ENCODE results near the gene ELMO1. TPM values are rescaled to one million over a fixed set of nuclear protein-coding genes. Genes with fewer than 3 reads are reported as not detected.

ELMO1 gene
- total and polyA plus RNA-seq, 2 experiments from 2014 or later, result 6.5 to 24.9 TPM

DNA sequence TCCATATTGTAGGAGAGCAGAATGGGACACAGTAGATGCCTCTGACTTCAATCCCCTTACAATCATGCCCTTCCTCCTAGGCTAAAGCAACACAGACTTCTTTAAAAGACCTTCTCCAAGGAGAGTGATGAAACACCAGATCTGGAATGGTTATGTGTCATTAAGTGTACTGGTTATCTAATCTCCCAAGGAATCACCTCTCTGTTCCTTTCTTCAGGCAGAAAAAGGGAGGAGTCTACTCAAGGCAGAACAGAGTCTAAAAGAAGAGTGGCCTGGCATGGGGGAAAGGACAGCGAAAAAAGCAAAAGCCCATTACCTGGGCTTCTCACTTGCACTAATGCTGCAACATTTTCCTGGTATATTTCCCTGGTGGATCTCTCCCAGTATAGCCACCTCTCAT is 2.9 kb downstream of the ELMO1 start:
- Mint-ChIP-seq H3K27ac (no peak overlapping the region), H3K4me3 (no peak overlapping the region)

More for the DNA sequence above, 2.9 kb downstream of the ELMO1 start:
- no peak overlapping the region for H3K27ac ChIP-seq (ENCODE audit: low read depth)
- H3K36me3 Mint-ChIP-seq (ENCODE audit: low read depth), result no peaks in the 10 kb centered on the region; the same call in 2 of the 3 replicates
- H2AFZ ChIP-seq, result no peak overlapping the region
- ATAC-seq (no peak), DNase-seq (ENCODE audit: low spot score) (no peak)
- no peak overlapping the region for H3K4me3 ChIP-seq
- H3K4me1 Mint-ChIP-seq, result peaks cover 41% of the 10 kb centered on the region
- 0 out of 2 replicates have a peak, but pooled peaks cover 7% of the 10 kb centered on the region for H3K79me2 ChIP-seq (replicated peaks; ENCODE audit: insufficient read depth)
- peaks cover 2% of the 10 kb centered on the region; the same call in 1 of the 2 replicates for H3F3A ChIP-seq (replicated peaks; ENCODE audit: low read depth)
- H3K4me2 ChIP-seq, result no peak overlapping the region
- H3K9me3 Mint-ChIP-seq, result no peaks in the 10 kb centered on the region
- TF ChIP-seq CREB1 (CRISPR knock-in tag; IDR thresholded peaks at IDR 0.05; ENCODE audit: low read depth) (no peak), ZNF114 (CRISPR knock-in tag; IDR thresholded peaks at IDR 0.05) (no peak), EZH2 (IDR thresholded peaks at IDR 0.05; ENCODE audit: low read depth, unreplicated experiment) (no peak)
- TF ChIP-seq, protein P1, sequence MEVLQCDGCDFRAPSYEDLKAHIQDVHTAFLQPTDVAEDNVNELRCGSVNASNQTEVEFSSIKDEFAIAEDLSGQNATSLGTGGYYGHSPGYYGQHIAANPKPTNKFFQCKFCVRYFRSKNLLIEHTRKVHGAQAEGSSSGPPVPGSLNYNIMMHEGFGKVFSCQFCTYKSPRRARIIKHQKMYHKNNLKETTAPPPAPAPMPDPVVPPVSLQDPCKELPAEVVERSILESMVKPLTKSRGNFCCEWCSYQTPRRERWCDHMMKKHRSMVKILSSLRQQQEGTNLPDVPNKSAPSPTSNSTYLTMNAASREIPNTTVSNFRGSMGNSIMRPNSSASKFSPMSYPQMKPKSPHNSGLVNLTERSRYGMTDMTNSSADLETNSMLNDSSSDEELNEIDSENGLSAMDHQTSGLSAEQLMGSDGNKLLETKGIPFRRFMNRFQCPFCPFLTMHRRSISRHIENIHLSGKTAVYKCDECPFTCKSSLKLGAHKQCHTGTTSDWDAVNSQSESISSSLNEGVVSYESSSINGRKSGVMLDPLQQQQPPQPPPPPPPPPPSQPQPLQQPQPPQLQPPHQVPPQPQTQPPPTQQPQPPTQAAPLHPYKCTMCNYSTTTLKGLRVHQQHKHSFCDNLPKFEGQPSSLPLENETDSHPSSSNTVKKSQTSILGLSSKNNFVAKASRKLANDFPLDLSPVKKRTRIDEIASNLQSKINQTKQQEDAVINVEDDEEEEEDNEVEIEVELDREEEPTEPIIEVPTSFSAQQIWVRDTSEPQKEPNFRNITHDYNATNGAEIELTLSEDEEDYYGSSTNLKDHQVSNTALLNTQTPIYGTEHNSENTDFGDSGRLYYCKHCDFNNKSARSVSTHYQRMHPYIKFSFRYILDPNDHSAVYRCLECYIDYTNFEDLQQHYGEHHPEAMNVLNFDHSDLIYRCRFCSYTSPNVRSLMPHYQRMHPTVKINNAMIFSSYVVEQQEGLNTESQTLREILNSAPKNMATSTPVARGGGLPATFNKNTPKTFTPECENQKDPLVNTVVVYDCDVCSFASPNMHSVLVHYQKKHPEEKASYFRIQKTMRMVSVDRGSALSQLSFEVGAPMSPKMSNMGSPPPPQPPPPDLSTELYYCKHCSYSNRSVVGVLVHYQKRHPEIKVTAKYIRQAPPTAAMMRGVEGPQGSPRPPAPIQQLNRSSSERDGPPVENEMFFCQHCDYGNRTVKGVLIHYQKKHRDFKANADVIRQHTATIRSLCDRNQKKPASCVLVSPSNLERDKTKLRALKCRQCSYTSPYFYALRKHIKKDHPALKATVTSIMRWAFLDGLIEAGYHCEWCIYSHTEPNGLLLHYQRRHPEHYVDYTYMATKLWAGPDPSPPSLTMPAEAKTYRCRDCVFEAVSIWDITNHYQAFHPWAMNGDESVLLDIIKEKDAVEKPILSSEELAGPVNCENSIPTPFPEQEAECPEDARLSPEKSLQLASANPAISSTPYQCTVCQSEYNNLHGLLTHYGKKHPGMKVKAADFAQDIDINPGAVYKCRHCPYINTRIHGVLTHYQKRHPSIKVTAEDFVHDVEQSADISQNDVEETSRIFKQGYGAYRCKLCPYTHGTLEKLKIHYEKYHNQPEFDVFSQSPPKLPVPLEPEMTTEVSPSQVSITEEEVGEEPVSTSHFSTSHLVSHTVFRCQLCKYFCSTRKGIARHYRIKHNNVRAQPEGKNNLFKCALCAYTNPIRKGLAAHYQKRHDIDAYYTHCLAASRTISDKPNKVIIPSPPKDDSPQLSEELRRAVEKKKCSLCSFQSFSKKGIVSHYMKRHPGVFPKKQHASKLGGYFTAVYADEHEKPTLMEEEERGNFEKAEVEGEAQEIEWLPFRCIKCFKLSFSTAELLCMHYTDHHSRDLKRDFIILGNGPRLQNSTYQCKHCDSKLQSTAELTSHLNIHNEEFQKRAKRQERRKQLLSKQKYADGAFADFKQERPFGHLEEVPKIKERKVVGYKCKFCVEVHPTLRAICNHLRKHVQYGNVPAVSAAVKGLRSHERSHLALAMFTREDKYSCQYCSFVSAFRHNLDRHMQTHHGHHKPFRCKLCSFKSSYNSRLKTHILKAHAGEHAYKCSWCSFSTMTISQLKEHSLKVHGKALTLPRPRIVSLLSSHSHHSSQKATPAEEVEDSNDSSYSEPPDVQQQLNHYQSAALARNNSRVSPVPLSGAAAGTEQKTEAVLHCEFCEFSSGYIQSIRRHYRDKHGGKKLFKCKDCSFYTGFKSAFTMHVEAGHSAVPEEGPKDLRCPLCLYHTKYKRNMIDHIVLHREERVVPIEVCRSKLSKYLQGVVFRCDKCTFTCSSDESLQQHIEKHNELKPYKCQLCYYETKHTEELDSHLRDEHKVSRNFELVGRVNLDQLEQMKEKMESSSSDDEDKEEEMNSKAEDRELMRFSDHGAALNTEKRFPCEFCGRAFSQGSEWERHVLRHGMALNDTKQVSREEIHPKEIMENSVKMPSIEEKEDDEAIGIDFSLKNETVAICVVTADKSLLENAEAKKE (CRISPR knock-in tag; IDR thresholded peaks at IDR 0.05), result no peak
- H3K36me3 ChIP-seq (ENCODE audit: insufficient read depth), result no peaks in the 10 kb centered on the region
- no peaks in the 10 kb centered on the region for H3K9me2 ChIP-seq (ENCODE audit: insufficient read depth)
- H3K27me3 ChIP-seq (ENCODE audit: insufficient read depth), result peaks cover 24% of the 10 kb centered on the region
- H4K20me1 ChIP-seq (replicated peaks; ENCODE audit: insufficient read depth), result peaks cover 2% of the 10 kb centered on the region; the same call in 1 of the 2 replicates
- peaks cover 23% of the 10 kb centered on the region for H3K27me3 Mint-ChIP-seq (ENCODE audit: insufficient read depth, low read depth, poor library complexity)
- H3K4me1 ChIP-seq (ENCODE audit: insufficient read depth), result peaks cover 12% of the 10 kb centered on the region

Data from GM23338 (cell line).